Body of pancreas (tissue), 4 donors: ENCODE results near the gene TSFM. TPM values are rescaled to one million over a fixed set of nuclear protein-coding genes. Genes with fewer than 3 reads are reported as not detected.

Source experiments
- ATAC-seq: fragments of 150-250 bp; one replicate; pipeline ENCODE4 v1.9.1; 2016
- DNase-seq, 4 donors: peaks; one replicate each; pipeline ENCODE4 v3.0.0-alpha.2; 2019
- H3K27ac ChIP-seq, 4 donors: fragments of 200-600 bp; sonication (generic); 1 replicate in 3 of 4; 2 replicates in 1 of 4; pipeline versions ENCODE4 v1.5.1 to v1.6.1; 2016 to 2019; ENCODE audit warnings: mild to moderate bottlenecking in 1 of 4, mixed read lengths in 1 of 4, moderate library complexity in 1 of 4
- H3K27me3 ChIP-seq, 2 donors: fragments of 200-600 bp; sonication (generic); one replicate each; pipeline ENCODE4 v1.6.0; 2016; ENCODE audit warnings: mild to moderate bottlenecking in 1 of 2
- H3K36me3 ChIP-seq, 2 donors: fragments of 200-600 bp; sonication (generic); replicated peaks in 1 of 2; 2 replicates each; pipeline ENCODE4 v1.5.1; 2016; ENCODE audit warnings: low read depth in 2 of 2; ENCODE audit not compliant: insufficient read depth in 1 of 2
- H3K4me1 ChIP-seq: fragments of 200-600 bp; sonication (generic); one replicate; pipeline ENCODE4 v1.6.0; 2016
- H3K4me3 ChIP-seq, 2 donors: fragments of 200-600 bp; sonication (generic); 1 replicate in 1 of 2; 2 replicates in 1 of 2; pipeline ENCODE4 v1.5.1; 2016 to 2019
- H3K9me3 ChIP-seq, 3 donors: fragments of 200-600 bp; sonication (generic); 1 replicate in 2 of 3; 2 replicates in 1 of 3; pipeline ENCODE4 v1.5.1; 2016
- CTCF ChIP-seq, 7 experiments: fragments of 450-650 bp in 4 of 7; fragments of 200-600 bp in 3 of 7; sonication (generic) in 3 of 7; IDR thresholded peaks; one replicate each; pipeline ENCODE4 v1.5.1; 2016 to 2019; ENCODE audit warnings: antibody characterized with exemption in 7 of 7
- POLR2A ChIP-seq, 3 donors: fragments of 450-650 bp; IDR thresholded peaks; one replicate each; pipeline ENCODE4 v1.6.1; 2016; ENCODE audit warnings: antibody characterized with exemption in 3 of 3, mild to moderate bottlenecking in 2 of 3
- WGBS, 2 donors: methylation state at CpG; one replicate each; pipeline ENCODE4 v1.1.5; 2017; 5-methylcytosine and 5-hydroxymethylcytosine counted together
- intact Hi-C: fragments of 100-400 bp; cut with DNase I; formaldehyde crosslinking; loops from one replicate; pipeline ENCODE4 v1.15.1; 2023
- total RNA-seq, 2 donors: library from RNA; depleted of rRNA; stranded (reverse); fragments of >200 nt; gene quantifications; one replicate each; pipeline ENCODE4 v1.1.0, GENCODE V29; 2016

The TSFM gene
- total RNA-seq, 2 donors from 2014 or later = 9.2 to 18.4 TPM

- Histone ChIP-seq H3K9me3 (no peaks in the 10 kb centered on the region), H3K4me3 (no peak overlapping the region), H3K27ac (no peak overlapping the region), H3K36me3 (peaks cover 0 to 6% of the 10 kb centered on the region in 2 donors), H3K27me3 (no peaks in the 10 kb centered on the region), H3K4me1 (peaks cover 53% of the 10 kb centered on the region)
- DNase-seq (no peak), ATAC-seq (no peak)
- intact Hi-C loops = no loop called here
- TF ChIP-seq POLR2A (IDR thresholded peaks at IDR 0.05) = no peak
- no peak for TF ChIP-seq CTCF (IDR thresholded peaks at IDR 0.05)
- 89 to 94% methylated on average over 10 to 11 of the region's 11 CpGs for WGBS, 2 donors
These were observed 13.0 kb upstream of the TSFM start for GRCh38 chr12:57769594-57769993.

GRCh38 chr12:57770734-57771133 is 11.9 kb upstream of the TSFM start:
- Histone ChIP-seq H3K4me1 (peaks cover 46% of the 10 kb centered on the region), H3K36me3 (peaks cover 0 to 6% of the 10 kb centered on the region in 2 donors), H3K27ac (no peak overlapping the region), H3K27me3 (no peaks in the 10 kb centered on the region), H3K4me3 (no peak overlapping the region), H3K9me3 (no peaks in the 10 kb centered on the region)
- no peak for DNase-seq
- WGBS, 2 donors = 75 to 78% methylated on average over 3 to 4 of the region's 4 CpGs
- no peak for ATAC-seq
- TF ChIP-seq POLR2A (IDR thresholded peaks at IDR 0.05) (no peak), CTCF (IDR thresholded peaks at IDR 0.05) (no peak)
- intact Hi-C loops = no loop called here

GRCh38 chr12:57771236-57771872 is 11.2 kb upstream of the TSFM start:
- peak; percentile 76 for ATAC-seq
- H3K4me3 ChIP-seq = peak overlapping the region; percentile 32 to 69
- H3K36me3 ChIP-seq = peaks cover 0 to 6% of the 10 kb centered on the region in 2 donors
- peak; percentile 85 to 93 (median 90) for DNase-seq
- H3K27ac ChIP-seq = peak overlapping the region; percentile 78 to 95 (median 90)
- 1% methylated on average over 16 of the region's 16 CpGs for WGBS, 2 donors
- intact Hi-C loops = no loop called here
- H3K4me1 ChIP-seq = peaks cover 46% of the 10 kb centered on the region
- H3K9me3 ChIP-seq = no peaks in the 10 kb centered on the region
- TF ChIP-seq POLR2A (IDR thresholded peaks at IDR 0.05) (no peak), CTCF (IDR thresholded peaks at IDR 0.05) (no peak)
- no peaks in the 10 kb centered on the region for H3K27me3 ChIP-seq

- intact Hi-C loops = no loop called here
- Histone ChIP-seq H3K27ac (peak within 1 kb of the TSS; percentile 78 to 95 (median 90)), H3K4me1 (peaks cover 40% of the 10 kb centered on the region), H3K9me3 (no peaks in the 10 kb centered on the region), H3K36me3 (peaks cover 0 to 6% of the 10 kb centered on the region in 2 donors), H3K27me3 (no peaks in the 10 kb centered on the region), H3K4me3 (peak within 1 kb of the TSS; percentile 32 to 69)
- TF ChIP-seq CTCF (IDR thresholded peaks at IDR 0.05) (peak in 2 of 7 experiments; percentile 6 to 17), POLR2A (IDR thresholded peaks at IDR 0.05) (peak; percentile 42 to 89 (median 82))
- DNase-seq (peak; percentile 94 to 97 (median 96)), ATAC-seq (peak; percentile 95)
- WGBS, 2 donors = 0% methylated on average over 22 to 28 of the region's 28 CpGs
These were observed 10.6 kb upstream of the TSFM start, which contains the start of gene METTL1 for GRCh38 chr12:57771873-57772428. METTL1 (minus strand) TSS chr12:57772105; CDS start chr12:57772083, 22 bp downstream.
